ENCODE measurements around the gene NAV1.
"Not testable (repeated sequence)": the region's sequence is repeated elsewhere in the genome, so short reads cannot be mapped to it uniquely, and the experiment has no call there.

NAV1 gene

DNA sequence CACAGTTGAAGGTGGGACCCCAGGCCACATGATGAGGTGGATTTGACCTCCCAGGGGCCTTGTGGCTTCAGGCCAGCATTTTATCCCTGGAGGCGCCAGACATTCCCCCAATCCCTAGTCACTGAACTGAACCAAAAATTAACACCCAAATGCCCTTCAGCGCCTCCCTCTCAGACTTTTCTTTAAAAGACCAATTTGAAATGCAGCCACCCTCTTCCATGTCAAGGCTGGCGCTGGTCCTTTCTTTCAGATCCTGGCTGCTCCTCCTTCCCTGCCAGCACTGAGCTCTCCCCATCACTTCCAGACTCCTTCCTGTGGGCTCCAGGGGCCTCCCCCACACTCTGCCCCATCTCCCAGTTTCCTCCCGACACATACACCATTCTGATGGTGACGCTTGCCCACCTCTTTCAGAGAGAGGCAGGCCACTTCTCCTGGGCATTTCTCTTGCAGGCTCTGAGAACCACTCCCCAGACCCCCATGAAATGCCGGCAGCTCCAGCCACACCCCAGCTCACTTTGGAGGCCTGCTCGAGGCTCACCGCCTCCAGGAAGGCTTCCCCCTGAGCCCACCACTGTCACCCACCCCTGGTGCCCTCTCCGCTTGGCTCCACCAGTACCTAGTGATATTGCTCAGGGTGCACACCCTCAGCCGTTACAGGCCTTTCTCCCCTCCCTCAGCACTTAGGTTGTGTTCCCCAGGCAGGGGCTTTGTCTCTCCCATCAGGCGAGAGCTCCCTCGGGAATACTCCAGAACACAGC lies 27.0 kb downstream of the NAV1 start:
- DNase-seq = no peak

DNA sequence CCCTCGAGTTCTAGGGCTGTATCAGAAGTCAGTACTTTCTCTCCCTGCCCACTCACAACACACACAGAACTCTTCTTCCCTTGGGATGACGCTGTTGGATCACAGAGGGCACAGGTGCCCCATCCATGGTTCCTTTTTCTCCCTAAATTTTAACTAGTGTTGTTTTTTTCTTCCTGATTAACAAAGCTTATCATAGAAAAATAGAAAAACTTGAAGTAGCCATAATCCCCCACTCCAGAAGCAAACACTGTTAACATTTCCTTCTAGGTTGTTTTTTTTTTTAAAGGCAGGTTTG lies 27.5 kb downstream of the NAV1 start:
- DNase-seq = no peak

DNA sequence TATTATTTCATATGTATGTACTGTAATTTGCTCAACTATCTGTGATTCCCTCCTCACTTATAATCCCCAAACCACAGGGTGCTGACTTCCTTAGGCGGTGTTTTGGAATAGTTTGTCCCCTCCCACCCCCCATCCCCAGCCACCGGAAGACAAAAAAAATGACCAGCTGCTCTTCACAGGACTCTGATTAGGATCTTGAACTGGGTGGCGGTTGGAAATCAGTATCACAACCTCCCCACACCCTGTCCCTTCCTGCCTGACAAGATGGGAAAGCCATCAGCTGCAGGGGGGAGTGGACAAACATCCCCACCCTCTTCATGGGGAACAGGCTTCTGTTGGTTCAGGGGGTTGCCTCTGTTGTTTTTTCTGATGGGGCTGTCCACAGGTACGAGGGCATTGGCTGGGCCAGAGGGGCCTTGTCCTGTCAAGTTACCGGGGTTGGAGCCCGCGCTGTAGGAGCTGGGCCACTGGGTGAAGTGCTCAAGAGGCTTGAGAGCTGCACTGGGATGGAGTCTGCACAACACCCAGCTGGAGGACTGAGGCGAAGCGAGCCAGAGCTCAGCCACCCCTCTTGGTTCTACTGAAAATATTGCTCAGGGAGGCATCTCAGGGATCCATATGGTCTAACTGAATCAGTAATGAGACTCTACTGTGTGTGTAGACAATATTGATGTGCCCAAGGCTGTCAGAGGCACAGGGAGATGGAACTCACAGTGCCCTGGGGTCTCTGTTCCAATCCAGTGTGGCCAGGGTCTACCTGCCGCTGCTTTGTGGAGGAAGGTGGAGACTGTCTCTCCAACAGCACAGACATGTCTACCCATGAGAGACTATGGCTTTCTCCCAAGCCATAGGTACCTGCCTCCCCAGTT lies 28.2 kb downstream of the NAV1 start:
- peak; percentile 63 for DNase-seq

DNA sequence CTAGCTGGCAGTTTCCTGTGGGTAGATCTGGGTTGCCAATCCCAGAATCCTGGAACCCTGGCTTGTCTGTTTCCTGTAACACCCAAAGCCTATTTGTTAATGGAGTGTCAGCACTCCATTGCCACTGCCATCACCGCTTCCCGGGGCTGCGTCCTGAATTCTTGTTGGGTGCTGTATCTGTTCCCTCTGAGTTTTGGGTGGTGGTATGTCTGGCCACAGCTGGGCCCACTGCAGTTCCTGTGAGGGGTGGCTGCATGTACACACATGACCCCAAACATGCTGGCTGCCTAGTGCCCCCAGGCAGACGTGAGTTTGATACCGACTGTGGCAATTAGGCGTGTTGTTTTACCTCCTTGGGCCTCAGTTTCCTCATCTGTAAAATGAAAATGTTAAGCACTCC lies 29.3 kb downstream of the NAV1 start:
- DNase-seq = no peak

DNA sequence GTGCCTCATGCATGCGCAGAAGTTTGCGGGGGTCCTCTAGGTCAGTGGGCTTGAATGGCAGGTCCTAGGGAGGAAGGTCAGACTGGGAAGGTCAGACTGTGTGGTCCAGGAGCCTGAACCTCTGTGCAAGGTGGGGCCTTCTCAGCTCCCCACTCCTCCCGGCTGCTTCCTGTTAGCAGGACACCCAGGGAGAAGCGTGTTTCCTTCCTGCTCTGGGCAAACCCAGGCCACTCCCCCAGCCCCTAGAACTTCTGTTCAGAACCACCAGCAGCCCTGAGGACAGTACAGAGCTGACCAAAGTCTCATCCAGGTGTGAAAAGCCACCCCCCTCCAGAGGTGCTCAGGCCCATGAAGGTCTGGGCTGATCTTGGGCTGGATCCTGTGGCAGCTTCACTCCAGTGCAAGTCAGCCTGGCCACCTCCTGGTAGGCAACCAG lies 29.9 kb downstream of the NAV1 start:
- no peak for DNase-seq

DNA sequence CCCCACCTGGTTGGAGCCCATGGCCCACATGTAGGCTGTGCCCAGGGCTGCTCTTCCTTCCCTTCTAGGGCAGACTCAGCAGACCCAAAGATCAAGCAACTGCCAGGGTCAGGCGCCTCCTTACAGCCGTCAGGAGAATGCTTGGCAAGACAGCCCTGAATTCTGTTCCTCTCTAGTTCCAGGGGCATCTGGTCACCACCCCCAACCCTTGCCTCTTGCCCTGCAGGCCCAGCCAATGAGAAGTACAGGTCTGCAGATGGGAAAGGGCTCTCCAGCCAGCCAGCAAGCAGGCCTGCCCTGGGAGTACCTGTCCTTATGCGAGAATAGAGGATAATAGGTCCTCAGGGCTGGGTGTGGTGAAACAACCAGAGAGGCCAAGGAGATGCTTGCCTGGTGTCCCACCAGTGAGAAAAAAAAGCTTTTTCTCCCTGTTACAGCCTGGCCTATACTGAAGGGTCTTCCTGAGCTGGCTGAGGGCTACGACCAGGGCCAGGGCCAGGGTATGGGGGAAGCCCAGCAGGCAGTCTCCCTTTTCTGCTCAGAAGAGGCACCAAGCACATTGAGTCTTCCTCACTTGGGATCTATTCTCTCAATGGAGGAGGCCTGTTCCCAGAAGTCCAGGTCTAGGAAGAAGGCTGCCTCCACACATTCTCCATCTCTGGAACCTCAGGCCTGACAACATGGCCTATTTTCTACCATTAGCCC lies 31.4 kb downstream of the NAV1 start:
- DNase-seq = no peak

DNA sequence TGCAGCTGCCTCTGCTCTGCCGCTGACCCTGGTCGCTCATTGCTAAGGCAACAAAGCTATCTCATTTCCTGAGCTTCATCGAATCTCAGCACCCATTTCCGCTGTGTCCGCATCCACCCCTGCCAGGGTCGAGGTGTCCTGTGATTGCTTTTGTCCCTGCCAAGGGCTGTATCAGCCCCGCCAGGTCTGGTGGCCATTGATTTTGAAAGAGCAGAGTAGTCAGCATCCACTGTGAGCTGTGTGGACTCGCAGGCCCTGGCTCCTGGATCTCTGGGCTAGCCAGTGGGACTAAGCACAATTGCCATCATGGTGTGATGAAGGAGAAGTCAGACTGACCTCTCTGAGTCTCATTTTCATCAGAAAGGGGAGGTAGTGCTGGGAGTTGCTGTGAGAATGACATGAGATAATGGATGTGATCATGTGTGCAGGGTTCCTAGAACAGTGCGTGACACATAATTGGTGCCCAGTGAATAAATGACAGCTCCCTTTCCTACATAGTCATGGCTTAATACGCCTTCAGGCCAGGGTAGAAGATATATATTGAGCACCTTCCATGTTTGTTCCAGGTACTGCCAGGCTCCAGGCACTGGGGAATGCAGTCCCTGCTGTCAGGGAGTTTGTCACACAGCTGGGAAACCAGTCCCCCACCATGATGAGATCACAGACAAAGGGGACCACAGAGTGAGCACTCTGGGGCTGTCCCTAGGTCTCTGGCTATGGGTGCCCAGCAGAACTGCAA lies 32.1 kb downstream of the NAV1 start:
- peak; percentile 67 for DNase-seq

DNA sequence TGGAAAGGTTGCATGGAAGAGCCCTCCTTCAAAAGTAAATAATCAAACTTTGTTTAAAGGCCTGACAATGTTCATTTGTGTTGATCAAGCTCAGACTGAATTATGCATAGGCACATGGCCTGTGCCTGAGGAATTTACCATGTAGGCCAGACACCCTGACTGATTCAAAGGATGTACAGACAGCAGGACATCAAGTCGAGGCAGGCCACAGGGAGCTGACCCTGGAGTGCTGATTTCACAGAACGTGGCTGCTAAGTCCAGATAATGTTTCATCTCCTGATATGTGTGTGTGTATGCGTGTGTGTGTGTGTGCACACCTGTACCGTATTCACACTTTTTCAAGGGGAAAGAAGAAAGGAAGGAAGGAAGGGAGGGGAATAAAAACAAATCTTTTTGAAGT lies 34.1 kb downstream of the NAV1 start:
- DNase-seq = no peak

DNA sequence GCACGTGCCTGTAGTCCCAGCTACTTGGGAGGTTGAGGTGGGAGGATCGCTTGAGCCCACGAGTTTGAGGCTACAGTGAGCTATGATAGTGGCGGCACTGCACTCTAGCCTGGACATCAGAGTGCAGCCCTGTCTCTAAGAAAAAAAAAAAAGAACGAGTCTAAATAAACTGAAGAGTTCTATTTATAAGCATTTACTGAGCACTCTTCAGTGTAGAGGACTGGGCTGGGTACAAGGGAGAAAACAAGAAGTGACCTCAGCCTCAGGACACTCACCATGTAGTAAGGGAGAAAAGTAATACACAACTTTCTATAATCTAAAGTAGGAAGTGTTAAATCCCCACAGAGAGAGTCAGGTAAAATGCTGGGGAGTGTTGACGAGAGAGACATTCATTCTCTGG lies 35.0 kb downstream of the NAV1 start:
- no peak for DNase-seq

DNA sequence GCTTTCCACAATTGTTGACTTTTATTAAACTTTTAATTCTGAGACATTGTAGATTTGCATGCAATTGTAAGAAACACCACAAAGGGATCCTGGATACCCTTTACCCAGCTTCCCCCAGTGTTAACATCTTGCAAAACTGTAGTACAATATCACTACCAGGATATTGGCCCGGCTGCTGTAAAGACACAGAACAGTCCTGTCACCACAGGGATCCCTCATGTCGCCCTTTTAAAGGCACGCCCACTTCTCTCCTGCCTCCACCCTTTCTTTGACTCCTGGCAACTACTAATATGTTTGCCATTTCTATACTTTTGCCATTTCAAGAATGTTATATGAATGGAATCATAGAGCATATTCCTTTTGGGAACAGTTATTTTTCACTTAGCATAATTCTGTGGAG lies 37.0 kb downstream of the NAV1 start:
- no peak for DNase-seq

DNA sequence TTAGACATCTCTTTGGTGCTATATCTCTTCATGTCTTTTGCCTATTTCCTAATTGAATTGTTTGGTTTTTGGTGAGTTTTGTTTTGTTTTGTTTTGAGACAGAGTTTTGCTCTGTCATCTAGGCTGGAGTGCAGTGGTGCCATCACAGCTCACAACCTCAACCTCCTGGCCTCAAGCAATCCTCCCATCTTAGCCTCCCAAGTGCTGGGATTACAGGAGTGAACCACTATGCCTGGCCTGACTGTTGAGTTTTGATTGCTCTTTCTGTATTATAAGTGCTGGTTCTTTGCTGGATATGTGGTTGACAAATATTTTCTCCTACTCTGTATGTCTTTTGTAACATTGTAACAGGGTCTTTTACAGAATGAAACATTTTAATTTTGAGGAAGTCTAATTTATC lies 38.0 kb downstream of the NAV1 start:
- no peak for DNase-seq

DNA sequence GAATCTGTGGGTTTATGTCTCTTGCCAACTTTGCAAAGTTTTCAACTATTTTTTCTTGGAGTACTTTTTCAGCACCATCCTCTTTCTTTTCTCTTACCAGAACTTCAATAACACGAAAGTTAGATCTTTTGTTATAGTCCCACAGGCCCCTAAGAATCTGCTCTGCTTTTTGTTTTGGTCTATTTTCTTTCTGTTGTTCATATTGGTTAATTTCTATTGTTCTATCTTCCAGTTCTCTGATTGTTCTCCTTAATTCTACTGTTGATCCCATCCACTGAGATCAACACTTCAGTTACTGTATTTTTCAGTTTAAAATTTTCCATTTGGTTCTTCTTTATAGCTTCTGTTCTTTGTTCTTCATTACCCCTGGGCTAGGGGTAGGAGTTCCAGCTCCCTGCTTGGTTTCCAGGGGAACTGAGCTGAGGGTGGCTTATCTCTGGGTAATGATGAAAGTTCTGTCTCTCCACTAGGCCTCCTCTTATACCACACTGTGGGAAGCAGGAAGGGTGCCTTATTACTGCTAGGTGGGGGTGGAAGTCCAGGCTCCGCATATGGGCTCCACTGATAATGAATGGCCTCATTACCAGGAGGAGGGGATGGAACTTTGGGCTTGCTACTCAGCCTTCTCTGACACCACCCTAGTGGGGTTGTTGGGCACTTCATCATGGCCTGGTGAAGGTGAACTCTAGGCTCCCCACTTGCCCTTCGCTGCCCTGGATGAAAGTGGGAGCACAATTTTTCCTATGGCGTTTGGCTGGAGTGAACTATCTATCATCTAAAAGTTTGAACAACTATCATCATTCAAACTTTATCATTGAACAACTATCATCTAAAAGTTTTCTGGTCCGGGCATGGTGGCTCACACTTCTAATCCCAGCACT lies 39.3 kb downstream of the NAV1 start:
- DNase-seq = peak; percentile 88

DNA sequence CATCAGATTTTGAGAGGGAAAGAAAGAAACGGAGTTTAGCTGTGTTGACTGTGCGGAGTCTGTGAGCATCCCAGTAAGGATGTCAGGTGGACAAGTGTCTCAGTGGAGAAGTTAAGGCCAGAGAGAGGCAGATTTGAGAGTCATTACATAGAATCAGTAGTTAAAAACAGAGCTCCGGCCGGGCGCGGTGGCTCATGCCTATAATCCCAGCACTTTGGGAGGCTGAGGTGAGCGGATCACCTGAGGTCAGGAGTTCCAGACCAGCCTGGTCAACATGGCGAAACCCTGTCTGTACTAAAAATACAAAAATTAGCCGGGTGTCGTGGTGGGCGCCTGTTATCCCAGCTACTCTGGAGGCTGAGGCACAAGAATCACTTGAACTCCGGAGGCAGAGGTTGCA lies 42.4 kb downstream of the NAV1 start:
- DNase-seq = not testable (repeated sequence)

DNA sequence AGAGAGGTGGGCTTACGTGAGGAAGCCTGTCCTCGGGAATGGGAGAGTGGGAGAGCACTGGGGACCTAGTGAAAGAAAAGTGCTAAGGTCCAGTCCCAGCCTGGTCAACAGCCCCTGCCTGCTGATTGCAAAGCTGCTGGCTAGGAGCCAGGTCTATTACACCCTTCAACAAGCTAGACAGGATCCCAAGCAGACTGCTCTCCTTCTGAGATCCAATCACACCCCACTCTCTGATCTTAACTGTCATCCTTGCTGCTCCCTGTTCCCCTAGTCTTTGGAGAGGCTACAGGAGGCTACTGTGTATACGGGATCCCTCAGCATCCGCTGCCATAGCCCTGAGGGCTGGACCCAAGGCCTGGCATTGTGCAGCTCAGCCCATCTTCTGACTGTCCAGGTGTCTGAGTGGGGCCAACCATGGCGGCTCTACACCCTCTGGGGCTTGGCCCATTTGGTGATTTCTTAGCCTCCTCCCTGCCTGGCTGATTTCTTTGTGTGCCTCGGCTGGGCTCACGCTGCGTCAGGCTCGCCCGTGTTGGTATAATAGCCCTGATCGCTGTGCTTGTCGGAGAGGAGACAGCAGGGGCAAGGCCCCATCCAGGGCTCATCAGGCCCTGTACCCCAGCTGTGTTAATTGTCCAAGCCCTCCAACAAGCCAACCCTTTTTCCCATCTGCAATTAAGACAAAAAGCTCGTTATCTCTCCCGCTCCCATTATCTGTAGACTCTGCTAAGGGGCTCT lies 43.9 kb downstream of the NAV1 start:
- DNase-seq = no peak

DNA sequence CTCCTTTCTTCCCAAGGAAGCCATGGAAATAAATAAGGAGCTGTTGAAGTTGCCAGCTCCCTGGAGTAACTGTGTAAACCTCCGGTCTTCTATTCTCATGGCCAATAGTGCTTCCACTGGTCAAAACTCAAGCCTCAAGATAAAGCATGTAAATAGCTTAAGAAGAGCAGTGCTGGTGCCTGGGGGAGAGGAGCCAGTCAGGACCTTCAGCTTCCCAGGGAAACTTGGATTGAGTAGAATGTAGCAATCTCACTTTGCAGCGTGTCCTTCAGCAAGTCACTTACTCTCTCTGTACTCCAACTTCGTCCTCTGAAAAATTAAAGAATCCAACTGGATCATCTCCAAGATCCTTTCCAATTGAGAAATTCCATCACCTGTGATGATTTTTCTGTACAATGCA lies 44.7 kb downstream of the NAV1 start:
- no peak for DNase-seq

DNA sequence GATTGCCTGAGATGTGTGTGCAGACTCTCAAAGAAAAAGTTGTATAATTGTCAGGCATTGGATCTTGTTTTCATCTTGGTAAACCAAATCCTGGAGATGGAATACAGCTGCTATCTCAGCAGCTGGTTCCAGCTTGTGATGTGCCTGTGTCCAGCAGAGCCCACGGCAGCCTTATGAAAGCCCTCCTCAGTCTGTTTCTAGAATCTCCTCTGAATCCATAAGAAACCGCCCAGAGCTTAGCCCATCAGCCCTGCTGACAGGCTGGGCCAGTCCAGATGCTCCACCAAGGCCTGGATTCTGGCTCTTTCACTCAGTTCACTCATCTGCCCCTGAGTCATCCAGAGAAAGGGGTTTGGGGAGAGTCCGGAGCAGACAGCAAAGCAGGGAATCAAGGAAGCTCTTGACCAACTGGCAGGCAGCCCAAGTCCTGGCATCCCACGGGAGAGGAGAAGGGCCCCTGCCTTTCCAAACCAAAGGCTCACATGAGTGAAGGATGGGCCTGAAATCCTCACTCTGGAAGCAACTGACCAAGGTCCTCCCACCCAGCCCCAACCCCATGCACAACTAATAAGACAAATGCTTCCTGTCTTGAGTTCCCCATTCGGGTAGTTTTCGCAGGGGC lies 45.7 kb downstream of the NAV1 start:
- DNase-seq = no peak

DNA sequence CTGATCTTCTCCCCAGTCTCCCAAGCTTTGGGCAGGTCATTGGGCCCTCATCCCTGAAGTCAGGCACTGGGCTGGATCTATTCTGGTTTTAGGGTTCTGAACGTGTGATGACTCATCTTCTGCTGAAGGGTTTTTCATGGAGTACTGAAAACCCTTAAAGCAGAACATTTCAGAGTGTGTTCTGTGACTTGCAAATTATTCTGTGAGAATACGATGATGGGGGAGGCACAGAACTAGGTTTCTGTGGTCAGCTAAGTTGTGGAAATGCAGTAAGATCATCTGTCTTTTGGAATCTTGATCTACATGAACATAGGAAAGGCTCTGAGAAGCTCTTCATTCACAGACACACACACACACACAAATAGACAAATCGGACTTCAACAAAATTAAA lies 46.2 kb downstream of the NAV1 start:
- no peak for DNase-seq

DNA sequence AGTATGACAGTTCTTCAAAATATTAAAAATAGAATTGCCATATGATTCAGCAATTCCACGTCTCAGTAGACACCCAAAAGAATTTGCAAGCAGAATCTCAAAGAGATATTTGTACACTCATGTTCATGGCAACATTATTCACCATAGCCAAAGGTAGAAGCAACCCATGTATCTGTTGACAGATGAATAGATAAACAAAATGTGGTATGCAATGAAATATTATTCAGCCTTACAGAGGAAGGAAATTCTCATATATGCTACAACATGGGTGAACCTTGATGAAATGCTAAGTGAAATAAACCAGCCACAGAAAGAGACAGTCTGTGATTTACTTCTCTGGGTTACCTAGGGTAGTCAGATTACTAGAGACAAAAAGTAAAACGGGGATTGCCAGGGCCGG lies 47.0 kb downstream of the NAV1 start:
- DNase-seq = no peak

DNA sequence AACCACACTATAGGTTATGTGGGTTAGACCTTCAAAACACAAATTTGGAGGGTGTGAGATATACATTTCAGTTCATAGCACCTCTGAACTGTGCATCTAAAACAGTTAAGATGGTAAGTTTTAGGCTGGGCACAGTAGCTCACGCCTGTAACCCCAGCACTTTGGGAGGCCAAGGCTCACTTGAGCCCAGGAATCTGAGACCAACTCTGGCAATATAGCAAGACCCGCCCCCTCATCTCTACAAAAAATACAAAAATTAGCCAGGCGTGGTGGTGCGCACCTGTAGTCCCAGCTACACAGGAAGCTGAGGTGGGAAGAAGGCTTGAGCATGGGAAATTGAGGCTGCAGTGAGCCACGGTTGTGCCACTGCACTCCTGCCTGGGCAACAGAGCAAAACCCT lies 47.9 kb downstream of the NAV1 start:
- no peak for DNase-seq

DNA sequence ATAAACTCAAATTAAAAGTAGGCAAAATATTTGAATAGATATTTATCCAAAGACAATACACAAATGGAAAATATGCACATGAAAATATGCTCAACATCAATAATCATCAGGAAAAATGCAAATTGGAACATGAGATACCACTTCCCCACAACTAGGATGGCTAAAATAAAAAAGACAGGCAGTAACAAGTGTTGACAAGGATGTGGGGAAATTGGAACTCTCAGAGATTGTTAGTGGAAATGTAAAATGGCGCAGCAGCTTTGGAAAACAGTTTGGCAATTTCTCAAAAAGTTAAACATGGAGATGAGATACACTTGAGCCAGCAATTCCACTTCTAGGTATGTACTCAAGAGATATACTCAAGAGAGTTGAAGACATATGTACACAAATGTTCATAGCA lies 48.8 kb downstream of the NAV1 start:
- no peak for DNase-seq
